Stimulated activated CD8-positive, alpha-beta memory T cell treated with anti-CD3 and anti-CD28 coated beads, Interleukin-12 subunit alpha, Interleukin-12 subunit beta, amount 100 ng/mL, for 24 hours (primary cell): Measurements from ENCODE around the gene MYRIP.
"Not testable (repeated sequence)": the region's sequence is repeated elsewhere in the genome, so short reads cannot be mapped to it uniquely, and the experiment has no call there.

Experiments used
- DNase-seq: peaks from one replicate; pipeline ENCODE4 v3.0.0-alpha.2; 2020; ENCODE audit errors: extremely low read depth

The MYRIP gene

GRCh38 chr3:40129510-40129909 lies 320.1 kb downstream of the MYRIP start:
- DNase-seq: no peak

- no peak for DNase-seq
Observed at GRCh38 chr3:40129981-40130380, 320.6 kb downstream of the MYRIP start.

GRCh38 chr3:40130721-40131120 lies 321.3 kb downstream of the MYRIP start:
- no peak for DNase-seq

GRCh38 chr3:40133886-40134575 lies 324.6 kb downstream of the MYRIP start:
- DNase-seq: not testable (repeated sequence)

GRCh38 chr3:40137591-40138295 lies 328.3 kb downstream of the MYRIP start:
- DNase-seq: no peak

- no peak for DNase-seq
Observed at GRCh38 chr3:40143283-40144090, 334.1 kb downstream of the MYRIP start.

- no peak for DNase-seq
Observed at GRCh38 chr3:40148827-40149226, 339.4 kb downstream of the MYRIP start.

GRCh38 chr3:40152482-40153133 lies 343.2 kb downstream of the MYRIP start:
- no peak for DNase-seq

GRCh38 chr3:40160933-40161332 lies 351.5 kb downstream of the MYRIP start:
- DNase-seq: no peak

GRCh38 chr3:40162616-40163015 lies 353.2 kb downstream of the MYRIP start:
- DNase-seq: no peak

GRCh38 chr3:40166997-40167396 lies 357.6 kb downstream of the MYRIP start:
- DNase-seq: no peak

- no peak for DNase-seq
Observed at GRCh38 chr3:40167958-40168357, 358.5 kb downstream of the MYRIP start.

- DNase-seq: no peak
Observed at GRCh38 chr3:40169983-40170382, 360.6 kb downstream of the MYRIP start.

- DNase-seq: no peak
Observed at GRCh38 chr3:40170395-40170794, 361.0 kb downstream of the MYRIP start.

GRCh38 chr3:40172560-40172959 lies 363.2 kb downstream of the MYRIP start:
- no peak for DNase-seq

- DNase-seq: no peak
Observed at GRCh38 chr3:40173227-40173721, 363.9 kb downstream of the MYRIP start.

- DNase-seq: no peak
Observed at GRCh38 chr3:40178012-40178594, 368.7 kb downstream of the MYRIP start.

- DNase-seq: no peak
Observed at GRCh38 chr3:40179016-40179415, 369.6 kb downstream of the MYRIP start.

- DNase-seq: no peak
Observed at GRCh38 chr3:40181182-40181581, 371.8 kb downstream of the MYRIP start.

GRCh38 chr3:40185029-40185695 lies 375.8 kb downstream of the MYRIP start:
- DNase-seq: no peak

- no peak for DNase-seq
Observed at GRCh38 chr3:40186508-40186907, 377.1 kb downstream of the MYRIP start.
